Hematopoietic multipotent progenitor cell treated with erythropoietin and hydrocortisone succinate and interleukin-3 and kit ligand, for 15 days (in vitro differentiated cells): ENCODE results near the gene ERN2.

Source experiments
- DNase-seq: peaks from one replicate; pipeline ENCODE4 v3.0.0-alpha.2; 2015; ENCODE audit warnings: low spot score

Gene ERN2

GRCh38 chr16:23687034-23687808 lies 25.8 kb downstream of the ERN2 start:
- no peak for DNase-seq

DNA sequence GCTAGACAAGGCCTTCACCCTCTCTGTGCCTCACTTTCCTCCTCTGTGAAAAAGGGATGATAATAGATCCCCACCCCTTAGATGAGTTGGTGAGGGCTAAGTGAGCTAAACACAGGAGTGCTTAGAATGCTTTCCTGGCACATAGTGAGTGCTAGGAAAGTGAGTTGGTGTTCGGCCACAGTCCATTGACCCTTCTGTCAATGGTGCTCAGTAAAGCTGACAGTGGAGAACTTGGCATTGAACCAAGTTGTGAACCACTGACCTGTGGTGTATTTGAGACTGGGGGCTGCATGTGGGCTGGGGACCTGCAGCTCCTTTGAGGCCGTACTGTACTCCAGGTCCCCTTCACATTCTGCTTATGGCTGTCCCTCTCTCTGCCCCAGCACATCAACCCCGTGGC lies 29.5 kb downstream of the ERN2 start:
- no peak for DNase-seq

- DNase-seq: no peak
Observed at GRCh38 chr16:23682181-23682580, 30.8 kb downstream of the ERN2 start.

GRCh38 chr16:23679986-23680336 lies 33.1 kb downstream of the ERN2 start:
- no peak for DNase-seq

GRCh38 chr16:23679274-23679985 lies 33.6 kb downstream of the ERN2 start:
- peak; percentile 49 for DNase-seq

GRCh38 chr16:23678430-23679273 lies 34.4 kb downstream of the ERN2 start, which contains the start of gene PLK1:
Gene PLK1, plus strand, starts transcription at chr16:23678889. Its CDS starts 44 bp downstream, at chr16:23678933.
- DNase-seq: peak; percentile 87

- no peak for DNase-seq
Observed at GRCh38 chr16:23676924-23677480, 36.0 kb downstream of the ERN2 start.

GRCh38 chr16:23673971-23674614 lies 38.9 kb downstream of the ERN2 start:
- no peak for DNase-seq

- DNase-seq: no peak
Observed at GRCh38 chr16:23670137-23670776, 42.8 kb downstream of the ERN2 start.

- DNase-seq: no peak
Observed at GRCh38 chr16:23668873-23669272, 44.1 kb downstream of the ERN2 start.

DNA sequence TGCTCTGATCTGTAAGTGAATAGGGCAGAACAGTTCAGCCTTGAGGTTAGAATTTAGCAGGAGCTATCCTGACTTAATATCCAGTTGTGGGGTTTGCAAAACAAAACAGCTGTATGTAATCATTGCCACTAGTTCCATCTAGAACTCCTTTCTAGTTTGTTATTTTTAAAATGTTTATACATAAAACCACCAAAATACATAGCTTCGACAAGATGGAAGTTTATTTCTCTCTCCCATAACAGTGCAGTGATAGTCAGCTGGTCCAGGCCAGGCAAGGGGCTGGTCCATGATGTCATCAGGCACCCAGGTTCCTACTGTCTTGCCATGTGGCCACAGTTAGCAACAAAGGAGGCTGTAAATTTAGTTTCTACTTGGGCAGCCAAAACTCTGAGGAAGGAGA lies 44.8 kb downstream of the ERN2 start:
- no peak for DNase-seq

- no peak for DNase-seq
Observed at GRCh38 chr16:23667355-23667659, 45.7 kb downstream of the ERN2 start.

DNA sequence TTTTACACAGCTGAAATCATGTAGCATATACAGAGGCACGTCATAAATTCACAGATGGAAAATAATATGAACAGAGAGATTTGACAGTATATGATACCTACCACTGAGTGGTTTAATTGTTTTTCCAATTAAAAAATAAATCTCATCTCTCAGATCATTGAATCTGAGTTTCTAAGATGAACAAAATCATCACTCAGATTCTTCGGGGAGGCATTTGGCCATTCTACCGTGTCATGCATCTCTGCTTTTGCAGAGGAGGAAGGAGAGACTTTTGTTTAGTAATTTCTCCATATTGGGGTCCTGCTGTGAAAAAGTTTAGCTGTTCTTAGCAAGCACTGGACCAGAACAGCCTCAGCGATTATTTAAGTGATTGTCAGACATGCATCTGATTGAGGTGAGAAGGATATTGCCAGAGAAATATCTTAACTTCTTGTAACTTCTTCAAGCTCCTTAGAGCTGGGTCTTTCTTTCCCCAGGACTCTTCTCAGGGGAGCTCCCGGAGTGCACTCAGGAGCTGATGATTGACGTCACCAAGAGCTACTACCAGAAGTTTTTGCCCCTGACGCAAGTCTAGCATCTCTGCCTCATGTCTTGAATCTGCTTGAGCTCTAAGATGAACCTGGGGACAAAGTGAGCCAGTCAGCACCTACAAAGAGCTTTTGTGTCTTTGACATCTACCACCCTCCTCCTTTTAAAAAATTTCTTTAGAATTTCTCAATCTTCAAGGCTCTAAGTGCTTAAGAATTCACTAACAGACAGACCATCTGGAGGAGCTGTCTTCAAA lies 46.3 kb downstream of the ERN2 start:
- no peak for DNase-seq

DNA sequence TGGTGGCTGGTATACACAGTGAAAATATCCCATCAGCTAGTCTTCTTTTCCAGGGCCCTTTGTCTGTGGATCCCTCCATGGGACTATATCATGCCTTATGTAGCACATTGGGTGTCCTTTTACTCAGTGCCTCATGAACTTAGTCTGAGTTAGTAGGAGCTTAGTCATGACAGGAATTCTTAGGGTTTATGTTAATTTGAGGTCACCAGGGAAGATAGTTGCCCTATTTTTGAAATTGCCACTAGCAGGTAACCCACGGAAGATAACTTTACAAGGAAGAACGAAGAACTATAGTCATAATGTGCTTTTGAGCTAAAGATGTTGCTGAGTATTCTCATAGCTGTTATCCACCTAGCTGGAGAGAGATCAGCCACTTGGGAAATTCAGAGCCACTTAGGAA lies 49.1 kb downstream of the ERN2 start:
- DNase-seq: no peak

- no peak for DNase-seq
Observed at GRCh38 chr16:23651943-23652468, 61.0 kb downstream of the ERN2 start.

DNA sequence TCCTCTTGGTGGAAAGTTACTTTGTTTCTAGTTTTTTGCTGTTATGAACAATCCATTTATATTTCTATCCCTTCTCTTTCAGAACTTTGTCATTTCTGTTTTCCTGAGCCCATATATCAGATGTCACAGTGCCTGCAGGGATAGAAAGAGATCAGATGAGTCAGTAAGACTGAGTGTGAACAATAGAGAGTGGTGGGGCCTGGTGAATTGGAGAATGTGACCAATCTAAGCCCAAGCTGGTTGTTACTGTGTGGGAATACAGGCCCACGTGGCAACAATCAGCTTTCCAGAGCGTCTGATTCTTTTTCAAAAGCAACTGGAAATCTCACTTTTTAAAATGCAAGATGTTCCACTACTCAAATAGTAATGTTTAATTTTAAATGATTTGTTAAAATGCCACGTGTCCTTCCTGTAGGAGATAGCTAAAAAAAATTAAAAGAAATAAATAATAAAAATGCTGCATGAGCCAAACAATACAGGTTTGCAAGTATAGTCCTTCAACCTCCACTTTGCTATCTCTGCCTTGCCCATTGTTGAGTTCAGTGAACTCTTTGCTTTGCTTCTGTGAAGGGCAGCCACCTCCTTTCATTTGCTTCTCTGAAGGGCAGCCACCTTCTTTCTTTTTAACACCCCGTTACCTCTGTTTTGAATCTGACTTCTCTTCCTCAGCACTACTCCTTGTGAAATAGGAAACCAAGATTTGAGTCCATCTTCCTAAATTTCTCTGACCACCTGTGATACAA lies 62.2 kb downstream of the ERN2 start:
- DNase-seq: no peak

GRCh38 chr16:23642246-23642774 lies 70.7 kb downstream of the ERN2 start:
- no peak for DNase-seq

GRCh38 chr16:23640931-23641765 lies 71.9 kb downstream of the ERN2 start, which contains the start of the genes DCTN5 and PALB2:
Gene DCTN5, plus strand, starts transcription at chr16:23641466. Its CDS starts 77 bp downstream, at chr16:23641543.
Gene PALB2, minus strand, starts transcription at chr16:23641310. Its CDS starts 153 bp downstream, at chr16:23641157.
- DNase-seq: peak; percentile 87
